Measurements from ENCODE around the gene PLEKHN1.

The PLEKHN1 gene

DNA sequence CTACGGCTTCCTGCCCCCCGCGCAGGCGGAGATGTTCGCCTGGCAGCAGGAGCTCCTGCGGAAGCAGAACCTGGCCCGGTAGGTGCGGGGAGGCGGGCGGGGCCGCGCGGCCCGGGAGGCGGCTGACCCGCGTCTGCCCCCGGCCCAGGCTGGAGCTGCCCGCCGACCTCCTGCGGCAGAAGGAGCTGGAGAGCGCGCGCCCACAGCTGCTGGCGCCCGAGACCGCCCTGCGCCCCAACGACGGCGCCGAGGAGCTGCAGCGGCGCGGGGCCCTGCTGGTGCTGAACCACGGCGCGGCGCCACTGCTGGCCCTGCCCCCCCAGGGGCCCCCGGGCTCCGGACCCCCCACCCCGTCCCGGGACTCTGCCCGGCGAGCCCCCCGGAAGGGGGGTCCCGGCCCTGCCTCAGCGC, 23.9 kb upstream of the PLEKHN1 start:
- Histone ChIP-seq H3K4me2 (ENCODE audit: low read length) (peak overlapping the region; percentile 31), H2AFZ (no peak overlapping the region), H3K9ac (no peak overlapping the region), H3K9me3 (ENCODE audit: control insufficient read depth, low read length) (no peaks in the 10 kb centered on the region), H3K27me3 (ENCODE audit: control insufficient read depth, insufficient read depth, low read length) (no peaks in the 10 kb centered on the region), H3K4me1 (peaks cover 2% of the 10 kb centered on the region), H3K79me2 (no peaks in the 10 kb centered on the region), H3K27ac (no peak overlapping the region), H3K36me3 (ENCODE audit: control insufficient read depth, insufficient read depth, low read length) (no peaks in the 10 kb centered on the region), H3K4me3 (ENCODE audit: low read depth, low read length) (no peak overlapping the region)
- TF ChIP-seq, protein P1, sequence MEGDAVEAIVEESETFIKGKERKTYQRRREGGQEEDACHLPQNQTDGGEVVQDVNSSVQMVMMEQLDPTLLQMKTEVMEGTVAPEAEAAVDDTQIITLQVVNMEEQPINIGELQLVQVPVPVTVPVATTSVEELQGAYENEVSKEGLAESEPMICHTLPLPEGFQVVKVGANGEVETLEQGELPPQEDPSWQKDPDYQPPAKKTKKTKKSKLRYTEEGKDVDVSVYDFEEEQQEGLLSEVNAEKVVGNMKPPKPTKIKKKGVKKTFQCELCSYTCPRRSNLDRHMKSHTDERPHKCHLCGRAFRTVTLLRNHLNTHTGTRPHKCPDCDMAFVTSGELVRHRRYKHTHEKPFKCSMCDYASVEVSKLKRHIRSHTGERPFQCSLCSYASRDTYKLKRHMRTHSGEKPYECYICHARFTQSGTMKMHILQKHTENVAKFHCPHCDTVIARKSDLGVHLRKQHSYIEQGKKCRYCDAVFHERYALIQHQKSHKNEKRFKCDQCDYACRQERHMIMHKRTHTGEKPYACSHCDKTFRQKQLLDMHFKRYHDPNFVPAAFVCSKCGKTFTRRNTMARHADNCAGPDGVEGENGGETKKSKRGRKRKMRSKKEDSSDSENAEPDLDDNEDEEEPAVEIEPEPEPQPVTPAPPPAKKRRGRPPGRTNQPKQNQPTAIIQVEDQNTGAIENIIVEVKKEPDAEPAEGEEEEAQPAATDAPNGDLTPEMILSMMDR (IDR thresholded peaks at IDR 0.05) = no peak

DNA sequence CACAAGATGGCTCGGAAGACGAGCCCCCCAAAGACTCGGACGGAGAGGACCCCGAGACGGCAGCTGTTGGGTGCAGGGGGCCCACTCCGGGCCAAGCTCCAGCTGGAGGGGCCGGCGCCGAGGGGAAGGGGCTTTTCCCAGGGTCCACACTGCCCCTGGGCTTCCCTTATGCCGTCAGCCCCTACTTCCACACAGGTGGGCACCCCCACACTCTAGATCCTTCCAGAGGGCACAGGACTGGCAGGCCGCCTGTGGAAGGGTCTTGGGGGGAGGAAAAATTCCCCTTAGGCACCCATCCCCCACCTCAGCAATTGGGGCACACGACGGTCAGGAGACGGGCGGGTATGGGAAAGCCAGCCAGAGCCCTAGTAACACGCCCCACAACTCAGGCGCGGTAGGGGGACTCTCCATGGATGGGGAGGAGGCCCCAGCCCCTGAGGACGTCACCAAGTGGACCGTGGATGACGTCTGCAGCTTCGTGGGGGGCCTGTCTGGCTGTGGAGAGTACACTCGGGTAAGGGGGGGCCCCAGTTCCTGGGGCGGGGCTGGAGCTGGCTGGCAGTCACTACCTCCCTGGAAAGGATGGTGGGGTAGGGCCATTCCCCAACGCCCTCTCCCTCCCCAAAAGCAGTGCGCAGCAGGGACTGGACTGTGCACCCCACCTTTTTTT, 23.3 kb upstream of the PLEKHN1 start:
- H3K4me2 ChIP-seq (ENCODE audit: low read length) = no peak overlapping the region
- no peak overlapping the region for H3K27ac ChIP-seq
- peaks cover 2% of the 10 kb centered on the region for H3K4me1 ChIP-seq
- H3K27me3 ChIP-seq (ENCODE audit: control insufficient read depth, insufficient read depth, low read length) = no peaks in the 10 kb centered on the region
- TF ChIP-seq, protein P1 (IDR thresholded peaks at IDR 0.05) = no peak
- no peaks in the 10 kb centered on the region for H3K79me2 ChIP-seq
- no peak overlapping the region for H2AFZ ChIP-seq
- H3K9me3 ChIP-seq (ENCODE audit: control insufficient read depth, low read length) = no peaks in the 10 kb centered on the region
- no peaks in the 10 kb centered on the region for H3K36me3 ChIP-seq (ENCODE audit: control insufficient read depth, insufficient read depth, low read length)
- H3K9ac ChIP-seq = no peak overlapping the region
- H3K4me3 ChIP-seq (ENCODE audit: low read depth, low read length) = no peak overlapping the region

DNA sequence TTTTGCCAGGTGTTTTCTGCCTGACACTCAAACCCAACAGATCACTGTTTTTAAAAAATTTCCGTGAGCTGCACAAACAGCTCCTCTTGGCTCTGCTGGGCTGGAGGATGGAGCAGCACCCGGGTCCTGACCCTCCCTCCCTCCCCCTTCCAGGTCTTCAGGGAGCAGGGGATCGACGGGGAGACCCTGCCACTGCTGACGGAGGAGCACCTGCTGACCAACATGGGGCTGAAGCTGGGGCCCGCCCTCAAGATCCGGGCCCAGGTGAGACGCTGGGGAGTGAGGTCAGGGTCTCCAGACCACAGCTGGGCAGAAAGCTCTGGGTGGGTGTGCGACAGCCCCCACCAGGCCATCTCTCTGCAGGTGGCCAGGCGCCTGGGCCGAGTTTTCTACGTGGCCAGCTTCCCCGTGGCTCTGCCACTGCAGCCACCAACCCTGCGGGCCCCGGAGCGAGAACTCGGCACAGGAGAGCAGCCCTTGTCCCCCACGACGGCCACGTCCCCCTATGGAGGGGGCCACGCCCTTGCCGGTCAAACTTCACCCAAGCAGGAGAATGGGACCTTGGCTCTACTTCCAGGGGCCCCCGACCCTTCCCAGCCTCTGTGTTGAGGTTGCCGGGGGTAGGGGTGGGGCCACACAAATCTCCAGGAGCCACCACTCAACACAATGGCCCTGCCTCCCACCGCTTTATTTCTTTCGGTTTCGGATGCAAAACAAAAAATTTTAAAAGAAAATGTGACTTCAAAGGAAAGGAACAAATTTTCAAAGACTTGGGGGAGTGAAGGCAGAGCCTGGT, 22.5 kb upstream of the PLEKHN1 start:
- Histone ChIP-seq H3K4me3 (ENCODE audit: low read depth, low read length) (no peak overlapping the region), H3K27ac (no peak overlapping the region), H2AFZ (no peak overlapping the region), H3K4me1 (peaks cover 2% of the 10 kb centered on the region), H3K27me3 (ENCODE audit: control insufficient read depth, insufficient read depth, low read length) (no peaks in the 10 kb centered on the region), H3K79me2 (no peaks in the 10 kb centered on the region), H3K4me2 (ENCODE audit: low read length) (no peak overlapping the region), H3K9ac (no peak overlapping the region), H3K9me3 (ENCODE audit: control insufficient read depth, low read length) (no peaks in the 10 kb centered on the region), H3K36me3 (ENCODE audit: control insufficient read depth, insufficient read depth, low read length) (no peaks in the 10 kb centered on the region)
- TF ChIP-seq, protein P1 (IDR thresholded peaks at IDR 0.05) = no peak

DNA sequence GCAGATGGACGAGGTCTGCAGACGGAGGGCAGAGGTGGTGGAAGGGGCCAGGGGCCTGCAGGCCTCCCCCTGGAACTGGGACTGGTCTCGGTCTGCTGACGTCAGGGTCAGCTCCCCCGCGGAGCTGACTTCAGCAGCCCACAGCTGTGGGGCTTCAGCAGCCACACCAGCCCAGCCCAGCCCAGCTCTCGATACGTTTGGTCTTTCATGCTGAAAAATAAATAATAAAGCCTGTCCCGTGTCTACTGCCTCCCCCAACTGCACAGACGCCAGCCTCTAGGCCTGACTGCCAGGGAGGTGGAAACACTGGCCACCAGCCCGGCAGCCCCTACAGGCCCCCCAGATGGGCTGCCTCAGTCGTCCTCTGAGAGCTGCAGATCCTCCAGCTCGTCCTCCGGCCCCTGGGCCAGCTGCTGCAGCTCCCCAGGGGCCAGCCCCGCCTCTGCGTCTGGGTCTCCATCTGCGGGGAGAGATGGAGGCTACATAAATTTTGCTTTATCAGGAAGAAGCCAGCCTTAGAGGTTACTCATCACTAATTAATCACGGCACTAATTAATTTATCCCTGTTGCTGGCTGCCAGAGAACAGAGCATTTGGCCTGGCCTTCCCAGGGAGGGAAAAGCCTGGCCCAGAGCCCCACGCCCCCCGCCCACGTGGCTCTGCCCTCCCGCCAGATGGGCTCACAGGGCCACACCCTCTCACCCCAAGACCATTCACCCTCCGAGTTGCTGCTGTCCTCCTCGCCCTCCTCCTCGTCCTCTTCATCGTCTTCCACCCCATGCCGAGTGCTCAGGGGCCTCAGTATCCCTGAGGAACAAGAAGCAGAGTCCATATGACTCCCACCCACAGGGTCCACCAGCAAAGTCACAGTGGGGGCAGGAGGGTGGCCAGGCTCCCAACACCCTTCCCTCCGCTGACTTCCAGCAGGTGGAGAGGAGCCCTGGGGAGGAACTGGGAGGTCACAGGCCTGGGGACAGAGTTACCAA, 21.6 kb upstream of the PLEKHN1 start:
- TF ChIP-seq, protein P1 (IDR thresholded peaks at IDR 0.05) = no peak
- Histone ChIP-seq H2AFZ (no peak overlapping the region), H3K27me3 (ENCODE audit: control insufficient read depth, insufficient read depth, low read length) (no peaks in the 10 kb centered on the region), H3K9ac (no peak overlapping the region), H3K36me3 (ENCODE audit: control insufficient read depth, insufficient read depth, low read length) (no peaks in the 10 kb centered on the region), H3K4me2 (ENCODE audit: low read length) (no peak overlapping the region), H3K4me1 (peaks cover 2% of the 10 kb centered on the region), H3K4me3 (ENCODE audit: low read depth, low read length) (no peak overlapping the region), H3K27ac (no peak overlapping the region), H3K9me3 (ENCODE audit: control insufficient read depth, low read length) (no peaks in the 10 kb centered on the region), H3K79me2 (no peaks in the 10 kb centered on the region)

All from parathyroid adenoma (tissue), 2 donors.